ENCODE data around the gene RPL10L. TPM values are rescaled to one million over a fixed set of nuclear protein-coding genes. Genes with fewer than 3 reads are reported as not detected.

The RPL10L gene
- total and polyA plus RNA-seq, 11 donors: not detected

GRCh38 chr14:46626876-46627275 is 24.7 kb downstream of the RPL10L start:
- WGBS, 4 donors: 50 to 61% (median 53%) methylated on average over 3 of the region's 3 CpGs
- DNase-seq (no peak), ATAC-seq (no peak)
- Histone ChIP-seq H3K27me3 (no peaks in the 10 kb centered on the region), H3K27ac (no peak overlapping the region), H3K4me1 (no peaks in the 10 kb centered on the region), H3K36me3 (no peaks in the 10 kb centered on the region), H3K4me3 (no peak overlapping the region), H3K9me3 (no peaks in the 10 kb centered on the region)
- intact Hi-C loops (cut with DNase I): no loop called here
- TF ChIP-seq CTCF (IDR thresholded peaks at IDR 0.05) (no peak), POLR2A (IDR thresholded peaks at IDR 0.05) (no peak)
